ENCODE data around the gene SSTR4. TPM values are rescaled to one million over a fixed set of nuclear protein-coding genes. Genes with fewer than 3 reads are reported as not detected.

SSTR4 gene
- total and polyA plus RNA-seq, 2 donors (not counting 3 experiments of a cell fraction or from before 2014, with no cell fraction given): not detected

DNA sequence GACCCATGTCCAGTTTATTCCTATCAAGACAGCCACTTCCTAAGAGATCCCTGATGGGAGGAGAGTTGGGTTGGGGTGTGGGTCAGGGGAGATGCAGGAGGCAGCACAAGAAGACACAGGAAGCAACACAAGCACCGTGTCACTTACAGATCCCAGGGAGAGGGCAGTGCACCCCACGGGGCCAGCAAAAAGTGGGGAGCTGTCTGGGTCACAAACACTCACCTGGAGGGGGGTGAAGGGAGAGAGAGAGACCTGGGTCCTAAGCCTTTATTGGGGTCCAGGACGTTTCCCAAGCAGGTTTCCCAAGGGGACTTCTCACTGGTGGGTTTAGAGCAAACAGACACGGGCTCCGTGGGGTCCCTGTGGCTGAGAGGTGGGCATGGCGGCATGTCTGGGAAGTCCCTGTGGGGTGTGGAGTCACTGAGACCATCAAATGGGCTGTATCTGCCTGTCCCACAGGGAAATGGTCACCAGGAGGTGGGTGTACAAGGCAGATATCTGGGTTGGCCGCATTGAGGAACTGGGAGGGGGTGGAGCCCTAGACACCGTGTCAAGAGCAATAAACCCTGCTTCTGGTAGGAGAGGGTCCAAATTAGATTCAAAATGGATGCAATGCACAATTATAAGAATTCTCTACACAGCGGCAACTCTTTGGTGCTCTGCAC lies 52.6 kb downstream of the SSTR4 start:
- BruUV-seq (replicated peaks): no TSS peak
- ChIA-PET POLR2A (no interaction called here), CTCF (interaction anchor here (1.3 to 3.0 kb wide), 2 partner anchors 16 to 91 kb away, joined by 3 to 26 read pairs; no protein-coding TSS in a partner anchor)
- no peak for DNase-seq (ENCODE audit: low read depth, low spot score)
- H3K79me2 ChIP-seq (ENCODE audit: control insufficient read depth, insufficient read depth, low read length): peaks cover 32% of the 10 kb centered on the region
- H3K36me3 ChIP-seq (ENCODE audit: control insufficient read depth in 2 of 2, extremely low read depth in 1 of 2, insufficient read depth in 2 of 2, low read length in 2 of 2): no peaks in the 10 kb centered on the region
- dilution Hi-C loops (cut with MboI; ENCODE audit: extremely low pct_ligation_motif_present, low sequenced_read_pairs): no loop called here
- TF ChIP-seq GATA2 (IDR thresholded peaks at IDR 0.05; ENCODE audit: insufficient read depth, insufficient read length, low read depth, low read length): no peak
- TF ChIP-seq EZH2 (IDR thresholded peaks at IDR 0.05; ENCODE audit: borderline replicate concordance, low read depth, low read length, severe bottlenecking): no peak
- no peak for TF ChIP-seq MAX (IDR thresholded peaks at IDR 0.05; ENCODE audit: insufficient read depth, insufficient read length)
- TF ChIP-seq, protein P1, sequence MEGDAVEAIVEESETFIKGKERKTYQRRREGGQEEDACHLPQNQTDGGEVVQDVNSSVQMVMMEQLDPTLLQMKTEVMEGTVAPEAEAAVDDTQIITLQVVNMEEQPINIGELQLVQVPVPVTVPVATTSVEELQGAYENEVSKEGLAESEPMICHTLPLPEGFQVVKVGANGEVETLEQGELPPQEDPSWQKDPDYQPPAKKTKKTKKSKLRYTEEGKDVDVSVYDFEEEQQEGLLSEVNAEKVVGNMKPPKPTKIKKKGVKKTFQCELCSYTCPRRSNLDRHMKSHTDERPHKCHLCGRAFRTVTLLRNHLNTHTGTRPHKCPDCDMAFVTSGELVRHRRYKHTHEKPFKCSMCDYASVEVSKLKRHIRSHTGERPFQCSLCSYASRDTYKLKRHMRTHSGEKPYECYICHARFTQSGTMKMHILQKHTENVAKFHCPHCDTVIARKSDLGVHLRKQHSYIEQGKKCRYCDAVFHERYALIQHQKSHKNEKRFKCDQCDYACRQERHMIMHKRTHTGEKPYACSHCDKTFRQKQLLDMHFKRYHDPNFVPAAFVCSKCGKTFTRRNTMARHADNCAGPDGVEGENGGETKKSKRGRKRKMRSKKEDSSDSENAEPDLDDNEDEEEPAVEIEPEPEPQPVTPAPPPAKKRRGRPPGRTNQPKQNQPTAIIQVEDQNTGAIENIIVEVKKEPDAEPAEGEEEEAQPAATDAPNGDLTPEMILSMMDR (IDR thresholded peaks at IDR 0.05; ENCODE audit: extremely low read depth in 1 of 2, insufficient read depth in 1 of 2, low read depth in 1 of 2, low read length in 2 of 2): no peak
- TF ChIP-seq MYC (IDR thresholded peaks at IDR 0.05; ENCODE audit: low read depth, low read length): no peak
- no peak for TF ChIP-seq FOS (IDR thresholded peaks at IDR 0.05; ENCODE audit: borderline replicate concordance, insufficient read depth, low read length)
- TF ChIP-seq POLR2A (IDR thresholded peaks at IDR 0.05; ENCODE audit: low read depth, low read length): no peak
- no peak for TF ChIP-seq JUN (IDR thresholded peaks at IDR 0.05; ENCODE audit: borderline replicate concordance, insufficient read depth, insufficient read length, low read depth)
- no peak for TF ChIP-seq POLR2AphosphoS5 (IDR thresholded peaks at IDR 0.05; ENCODE audit: insufficient read depth, low read depth, low read length)
- H3K4me3 ChIP-seq (replicated peaks in 1 of 3; ENCODE audit: insufficient read depth in 1 of 3, low read depth in 1 of 3, low read length in 3 of 3): no peak overlapping the region
- H4K20me1 ChIP-seq (replicated peaks; ENCODE audit: control insufficient read depth, extremely low read depth, insufficient read depth, low read length): no peaks in the 10 kb centered on the region
- intact Hi-C loops (cut with micrococcal nuclease): loop anchor here (1.0 to 10.0 kb wide), 3 partner anchors 263 to 1783 kb away; partner anchors contain the start of genes NXT1 and XRN2
- H3K4me2 ChIP-seq (ENCODE audit: insufficient read depth, low read length): no peak overlapping the region
- H3K27me3 ChIP-seq (ENCODE audit: control insufficient read depth in 2 of 2, insufficient read depth in 2 of 2, low read length in 2 of 2): no peaks in the 10 kb centered on the region
- FAIRE-seq: no peak
- no peaks in the 10 kb centered on the region for H3K9me1 ChIP-seq (replicated peaks; ENCODE audit: control insufficient read depth, extremely low read depth, insufficient read depth, low read length)
- no peak overlapping the region for H2AFZ ChIP-seq (ENCODE audit: low read depth, low read length)
- H3K4me1 ChIP-seq (ENCODE audit: control insufficient read depth, extremely low read depth, insufficient read depth, low read length): peaks cover 53% of the 10 kb centered on the region
- no peak overlapping the region for H3K9ac ChIP-seq (replicated peaks; ENCODE audit: extremely low read depth, insufficient read depth, low read length)
- H3K27ac ChIP-seq (ENCODE audit: insufficient read depth, low read depth, low read length): peak overlapping the region; percentile 98
- no peaks in the 10 kb centered on the region for H3K9me3 ChIP-seq (replicated peaks; ENCODE audit: control insufficient read depth, insufficient read depth, low read length)

Other genes with a start within 250 kb of the SSTR4 start
- 20.3 and 28.0 TPM in 2 replicates for gene THBD, start 14.4 kb downstream of the SSTR4 start, total RNA-seq
- gene THBD, start 14.4 kb downstream of the SSTR4 start, polyA plus RNA-seq: 17.1 and 25.3 TPM in 2 replicates
- 346 and 413 TPM in 2 replicates for gene CD93, start 51.0 kb downstream of the SSTR4 start, total RNA-seq
- 180 and 182 TPM in 2 replicates for gene CD93, start 51.0 kb downstream of the SSTR4 start, polyA plus RNA-seq